Parathyroid adenoma (tissue), 2 donors: ENCODE results near the gene ACAP1.

Experiments used
- H2AFZ ChIP-seq: fragments of 300-600 bp; sonication (generic); one replicate; pipeline ENCODE4 v1.7.0; 2017; ENCODE audit warnings: antibody characterized with exemption, mild to moderate bottlenecking
- H3K27ac ChIP-seq: fragments of 300-600 bp; sonication (generic); one replicate; pipeline ENCODE4 v1.7.0; 2017
- H3K27me3 ChIP-seq: fragments of 300-600 bp; sonication (generic); one replicate; pipeline ENCODE4 v1.7.0; 2017; ENCODE audit warnings: low read length; ENCODE audit not compliant: control insufficient read depth, insufficient read depth
- H3K36me3 ChIP-seq: fragments of 300-600 bp; sonication (generic); one replicate; pipeline ENCODE4 v1.7.0; 2017; ENCODE audit warnings: low read length; ENCODE audit not compliant: control insufficient read depth, insufficient read depth
- H3K4me1 ChIP-seq: fragments of 300-600 bp; sonication (generic); one replicate; pipeline ENCODE4 v1.7.0; 2017; ENCODE audit warnings: control low read depth
- H3K4me2 ChIP-seq: fragments of 300-600 bp; sonication (generic); one replicate; pipeline ENCODE4 v1.7.0; 2017; ENCODE audit warnings: low read length
- H3K4me3 ChIP-seq: fragments of 300-600 bp; sonication (generic); one replicate; pipeline ENCODE4 v1.7.0; 2017; ENCODE audit warnings: low read depth, low read length
- H3K79me2 ChIP-seq: fragments of 300-600 bp; sonication (generic); one replicate; pipeline ENCODE4 v1.7.0; 2017; ENCODE audit warnings: control low read depth
- H3K9ac ChIP-seq: fragments of 300-600 bp; sonication (generic); one replicate; pipeline ENCODE4 v1.7.0; 2017; ENCODE audit warnings: mild to moderate bottlenecking
- H3K9me3 ChIP-seq: fragments of 300-600 bp; sonication (generic); one replicate; pipeline ENCODE4 v1.7.0; 2017; ENCODE audit warnings: low read length; ENCODE audit not compliant: control insufficient read depth
- TF ChIP-seq, protein P1 (sequence below): fragments of 300-600 bp; sonication (generic); IDR thresholded peaks from one replicate; pipeline ENCODE4 v1.7.0; 2017; ENCODE audit warnings: antibody characterized with exemption, mild to moderate bottlenecking
- donor health status: primary hyperparathyroidism.

Gene ACAP1

DNA sequence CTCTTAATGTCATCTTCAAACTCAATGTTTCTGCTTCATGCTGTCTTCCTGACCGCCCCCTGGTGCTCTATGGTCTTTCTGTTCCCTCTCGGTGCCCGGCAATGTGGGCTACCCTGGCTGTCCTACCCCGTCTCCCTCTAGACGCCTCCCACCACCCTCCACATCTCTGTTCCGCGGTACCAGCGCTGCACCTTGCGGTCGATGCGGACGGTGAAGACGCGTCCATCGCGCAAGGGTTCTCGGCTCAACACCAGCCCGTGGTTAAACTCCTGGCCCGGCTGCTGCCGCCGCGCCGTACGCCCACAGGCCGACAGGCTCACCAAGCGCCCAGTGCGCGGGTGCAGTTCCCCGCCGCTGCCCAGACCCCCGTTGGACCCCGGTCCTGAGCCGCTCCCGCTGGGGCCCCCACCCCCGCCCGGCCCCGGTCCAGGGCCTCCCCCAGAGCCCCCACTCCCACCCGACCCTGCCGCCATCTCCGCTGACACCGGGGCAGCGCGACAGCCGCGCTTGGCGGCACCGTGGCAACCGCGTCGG lies 7.4 kb upstream of the ACAP1 start, which contains the start of gene NEURL4:
NEURL4 (minus strand) TSS at position 496 of the 534 bp plus-strand sequence; CDS start at position 473, 23 bp downstream.
- peaks cover 9% of the 10 kb centered on the region for H3K4me1 ChIP-seq
- no peaks in the 10 kb centered on the region for H3K9me3 ChIP-seq
- no peaks in the 10 kb centered on the region for H3K36me3 ChIP-seq
- H3K79me2 ChIP-seq = peaks cover 2% of the 10 kb centered on the region
- H2AFZ ChIP-seq = peak within 1 kb of the TSS; percentile 81
- H3K4me3 ChIP-seq = peak within 1 kb of the TSS; percentile 95
- H3K4me2 ChIP-seq = peak within 1 kb of the TSS; percentile 97
- no peaks in the 10 kb centered on the region for H3K27me3 ChIP-seq
- H3K27ac ChIP-seq = peak within 1 kb of the TSS; percentile 94
- peak within 1 kb of the TSS; percentile 8 for H3K9ac ChIP-seq
- TF ChIP-seq, protein P1, sequence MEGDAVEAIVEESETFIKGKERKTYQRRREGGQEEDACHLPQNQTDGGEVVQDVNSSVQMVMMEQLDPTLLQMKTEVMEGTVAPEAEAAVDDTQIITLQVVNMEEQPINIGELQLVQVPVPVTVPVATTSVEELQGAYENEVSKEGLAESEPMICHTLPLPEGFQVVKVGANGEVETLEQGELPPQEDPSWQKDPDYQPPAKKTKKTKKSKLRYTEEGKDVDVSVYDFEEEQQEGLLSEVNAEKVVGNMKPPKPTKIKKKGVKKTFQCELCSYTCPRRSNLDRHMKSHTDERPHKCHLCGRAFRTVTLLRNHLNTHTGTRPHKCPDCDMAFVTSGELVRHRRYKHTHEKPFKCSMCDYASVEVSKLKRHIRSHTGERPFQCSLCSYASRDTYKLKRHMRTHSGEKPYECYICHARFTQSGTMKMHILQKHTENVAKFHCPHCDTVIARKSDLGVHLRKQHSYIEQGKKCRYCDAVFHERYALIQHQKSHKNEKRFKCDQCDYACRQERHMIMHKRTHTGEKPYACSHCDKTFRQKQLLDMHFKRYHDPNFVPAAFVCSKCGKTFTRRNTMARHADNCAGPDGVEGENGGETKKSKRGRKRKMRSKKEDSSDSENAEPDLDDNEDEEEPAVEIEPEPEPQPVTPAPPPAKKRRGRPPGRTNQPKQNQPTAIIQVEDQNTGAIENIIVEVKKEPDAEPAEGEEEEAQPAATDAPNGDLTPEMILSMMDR = no peak

DNA sequence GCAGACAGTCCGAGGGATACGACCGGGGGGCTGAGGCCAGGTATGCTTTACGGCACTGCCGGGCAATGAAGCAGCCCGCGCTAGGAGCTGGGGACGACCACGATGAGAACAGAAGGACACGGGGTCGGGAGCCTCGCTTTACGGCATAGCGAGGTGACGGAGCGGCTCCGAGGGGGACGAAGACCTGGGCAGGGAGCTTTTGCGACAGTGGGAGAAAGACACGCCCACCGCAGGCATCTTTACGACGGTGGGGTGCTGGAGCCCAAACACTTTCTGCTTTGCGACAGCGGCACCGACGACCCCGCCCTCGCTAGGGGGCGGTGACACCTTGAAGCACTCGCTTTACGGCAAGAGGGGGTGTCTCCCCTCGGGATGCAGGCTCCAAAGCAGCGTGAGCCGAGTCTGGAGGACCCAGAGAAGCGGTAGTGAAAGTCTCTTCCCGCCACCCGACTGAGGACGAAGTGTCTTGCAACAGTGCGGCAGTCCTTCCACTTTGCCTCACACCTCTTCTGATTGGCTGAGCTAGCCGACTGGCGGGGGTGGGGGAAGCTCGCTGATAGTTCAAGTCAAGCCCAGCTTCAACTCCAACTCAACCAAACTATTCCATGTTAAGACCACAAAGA lies 6.8 kb upstream of the ACAP1 start:
- Histone ChIP-seq H3K4me1 (peaks cover 9% of the 10 kb centered on the region), H3K9ac (no peak overlapping the region), H2AFZ (peak overlapping the region; percentile 81), H3K4me3 (peak overlapping the region; percentile 95), H3K79me2 (peaks cover 2% of the 10 kb centered on the region), H3K27ac (peak overlapping the region; percentile 94), H3K27me3 (no peaks in the 10 kb centered on the region), H3K36me3 (no peaks in the 10 kb centered on the region), H3K4me2 (peak overlapping the region; percentile 96), H3K9me3 (no peaks in the 10 kb centered on the region)
- TF ChIP-seq, protein P1 = peak; percentile 8

DNA sequence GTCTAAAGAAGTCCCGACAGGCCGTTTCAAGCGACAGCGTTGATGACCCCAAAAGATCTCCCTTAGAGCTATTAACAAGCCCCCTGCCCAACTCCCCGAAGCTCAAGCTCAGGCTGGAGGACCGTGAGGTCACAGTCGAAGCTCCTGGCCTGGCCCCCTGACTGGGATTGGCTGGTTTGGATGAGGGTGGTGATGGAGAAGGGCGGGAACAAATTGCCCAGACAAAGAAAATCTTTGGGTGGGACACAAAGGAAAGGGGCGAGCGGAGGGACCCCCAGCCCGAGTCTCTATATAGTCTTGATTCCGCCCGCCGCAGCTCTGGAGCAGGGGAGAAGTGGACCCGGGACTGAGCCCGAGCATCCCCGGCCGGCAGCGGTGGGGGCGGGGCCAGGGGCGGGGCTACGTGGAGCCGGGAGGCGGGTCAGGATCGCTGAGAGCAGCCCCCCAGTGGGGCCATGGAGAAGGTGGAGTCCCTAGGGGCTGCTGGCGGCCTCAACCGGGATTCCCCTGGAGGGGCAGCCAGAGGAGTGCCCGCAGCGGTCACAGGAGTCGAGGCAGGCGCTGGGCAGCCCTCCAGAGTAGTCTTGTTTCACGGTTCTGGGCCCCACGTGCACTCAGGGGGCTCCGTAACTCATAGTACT lies 6.2 kb upstream of the ACAP1 start:
- Histone ChIP-seq H3K79me2 (no peaks in the 10 kb centered on the region), H3K9me3 (no peaks in the 10 kb centered on the region), H3K4me1 (peaks cover 9% of the 10 kb centered on the region), H3K36me3 (no peaks in the 10 kb centered on the region), H3K9ac (no peak overlapping the region), H3K27me3 (no peaks in the 10 kb centered on the region), H3K4me3 (peak overlapping the region; percentile 95), H2AFZ (peak overlapping the region; percentile 81), H3K27ac (peak overlapping the region; percentile 94), H3K4me2 (peak overlapping the region; percentile 96)
- TF ChIP-seq, protein P1 = no peak

DNA sequence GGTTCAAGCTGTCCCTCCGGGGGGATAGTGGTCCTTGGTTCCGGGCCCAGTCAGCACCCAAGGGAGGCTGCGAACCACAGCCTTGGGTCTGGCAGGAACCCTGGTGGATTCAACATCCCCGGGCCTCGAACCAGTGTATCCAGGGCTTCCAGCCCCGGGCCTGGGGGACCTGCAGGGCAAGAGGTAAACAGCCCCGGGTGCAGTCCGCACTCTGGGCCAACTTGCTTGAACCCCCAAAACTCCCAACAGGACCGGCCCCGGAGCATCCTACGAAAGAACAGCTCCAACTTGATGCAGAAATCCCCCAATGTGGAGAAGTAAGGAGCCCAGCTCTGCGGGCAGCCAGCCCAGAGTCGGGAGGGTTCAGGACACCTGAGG lies 5.7 kb upstream of the ACAP1 start:
- peak overlapping the region; percentile 81 for H2AFZ ChIP-seq
- no peaks in the 10 kb centered on the region for H3K9me3 ChIP-seq
- H3K4me3 ChIP-seq = no peak overlapping the region
- H3K9ac ChIP-seq = no peak overlapping the region
- peak overlapping the region; percentile 96 for H3K4me2 ChIP-seq
- TF ChIP-seq, protein P1 = no peak
- no peaks in the 10 kb centered on the region for H3K36me3 ChIP-seq
- no peaks in the 10 kb centered on the region for H3K27me3 ChIP-seq
- H3K79me2 ChIP-seq = no peaks in the 10 kb centered on the region
- H3K4me1 ChIP-seq = peaks cover 9% of the 10 kb centered on the region
- peak overlapping the region; percentile 94 for H3K27ac ChIP-seq
